ENCODE results near the gene UMODL1.

UMODL1 gene

DNA sequence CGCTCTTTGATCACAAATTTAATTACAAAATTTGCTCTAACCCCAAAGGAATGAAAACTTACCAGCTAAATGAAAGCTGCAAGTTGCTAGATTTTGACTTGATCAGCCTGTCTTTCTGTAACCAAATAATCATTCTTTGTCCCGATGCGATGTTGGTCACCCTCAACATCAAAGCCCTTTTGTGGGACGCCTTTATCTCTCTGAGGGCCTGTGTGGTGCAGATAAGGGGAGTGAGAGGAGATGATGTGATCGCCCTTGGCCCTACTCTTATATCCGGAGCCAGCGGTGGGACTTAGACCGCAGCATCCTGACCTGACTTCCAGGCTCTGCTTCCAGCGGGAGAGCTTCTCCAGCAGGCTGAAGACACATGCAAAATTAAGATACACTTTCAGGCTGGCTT lies 19.3 kb upstream of the UMODL1 start:
- H3K4me3 ChIP-seq (ENCODE audit: low read length): no peak overlapping the region
- TF ChIP-seq, protein P1, sequence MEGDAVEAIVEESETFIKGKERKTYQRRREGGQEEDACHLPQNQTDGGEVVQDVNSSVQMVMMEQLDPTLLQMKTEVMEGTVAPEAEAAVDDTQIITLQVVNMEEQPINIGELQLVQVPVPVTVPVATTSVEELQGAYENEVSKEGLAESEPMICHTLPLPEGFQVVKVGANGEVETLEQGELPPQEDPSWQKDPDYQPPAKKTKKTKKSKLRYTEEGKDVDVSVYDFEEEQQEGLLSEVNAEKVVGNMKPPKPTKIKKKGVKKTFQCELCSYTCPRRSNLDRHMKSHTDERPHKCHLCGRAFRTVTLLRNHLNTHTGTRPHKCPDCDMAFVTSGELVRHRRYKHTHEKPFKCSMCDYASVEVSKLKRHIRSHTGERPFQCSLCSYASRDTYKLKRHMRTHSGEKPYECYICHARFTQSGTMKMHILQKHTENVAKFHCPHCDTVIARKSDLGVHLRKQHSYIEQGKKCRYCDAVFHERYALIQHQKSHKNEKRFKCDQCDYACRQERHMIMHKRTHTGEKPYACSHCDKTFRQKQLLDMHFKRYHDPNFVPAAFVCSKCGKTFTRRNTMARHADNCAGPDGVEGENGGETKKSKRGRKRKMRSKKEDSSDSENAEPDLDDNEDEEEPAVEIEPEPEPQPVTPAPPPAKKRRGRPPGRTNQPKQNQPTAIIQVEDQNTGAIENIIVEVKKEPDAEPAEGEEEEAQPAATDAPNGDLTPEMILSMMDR (IDR thresholded peaks at IDR 0.05; ENCODE audit: insufficient read depth, low read depth, low read length, missing control alignments): no peak
- no peak for DNase-seq (ENCODE audit: low read depth)

DNA sequence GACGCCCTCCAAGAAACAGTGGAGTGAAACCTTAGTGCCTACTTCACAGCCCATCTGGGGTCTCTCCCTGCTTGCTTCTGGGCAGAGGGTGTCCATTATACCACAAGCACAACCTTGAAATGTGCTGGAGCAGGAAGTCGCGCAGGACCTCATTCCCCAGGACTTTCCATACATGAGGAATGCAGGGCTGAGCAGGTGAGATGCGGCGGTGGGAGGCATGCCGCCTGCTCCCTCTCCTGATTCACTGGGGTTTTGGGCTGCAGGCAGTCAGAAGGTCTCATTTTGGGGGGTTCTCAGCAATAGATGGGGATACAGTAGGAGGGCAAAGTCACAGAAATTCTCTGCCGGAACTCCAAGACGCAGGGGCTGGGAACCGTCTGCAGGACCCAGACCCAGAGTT lies 15.7 kb upstream of the UMODL1 start:
- TF ChIP-seq, protein P1 (IDR thresholded peaks at IDR 0.05; ENCODE audit: insufficient read depth, low read depth, low read length, missing control alignments): no peak
- DNase-seq (ENCODE audit: low read depth): no peak
- no peak overlapping the region for H3K4me3 ChIP-seq (ENCODE audit: low read length)

DNA sequence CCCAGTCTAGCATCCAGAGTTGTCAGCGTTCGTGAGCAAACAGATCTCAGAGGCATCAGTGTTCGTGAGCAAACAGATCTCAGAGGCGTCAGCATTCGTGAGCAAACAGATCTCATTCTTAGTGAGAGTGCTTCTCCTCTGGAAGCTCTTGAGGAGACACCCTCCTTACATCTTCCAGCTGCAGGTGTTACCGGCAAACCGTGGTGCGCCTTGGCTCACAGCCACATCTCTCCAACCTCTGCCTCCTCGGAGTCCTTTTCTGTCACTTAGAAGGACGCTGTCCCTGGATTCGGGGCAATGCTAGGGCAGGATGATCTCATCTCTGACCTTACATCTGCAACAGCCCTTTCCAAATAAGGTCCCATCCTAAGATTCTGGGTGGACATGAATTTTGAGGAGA lies 14.6 kb upstream of the UMODL1 start:
- DNase-seq (ENCODE audit: low read depth): peak; percentile 25
- H3K4me3 ChIP-seq (ENCODE audit: low read length): no peak overlapping the region
- TF ChIP-seq, protein P1 (IDR thresholded peaks at IDR 0.05; ENCODE audit: insufficient read depth, low read depth, low read length, missing control alignments): no peak

DNA sequence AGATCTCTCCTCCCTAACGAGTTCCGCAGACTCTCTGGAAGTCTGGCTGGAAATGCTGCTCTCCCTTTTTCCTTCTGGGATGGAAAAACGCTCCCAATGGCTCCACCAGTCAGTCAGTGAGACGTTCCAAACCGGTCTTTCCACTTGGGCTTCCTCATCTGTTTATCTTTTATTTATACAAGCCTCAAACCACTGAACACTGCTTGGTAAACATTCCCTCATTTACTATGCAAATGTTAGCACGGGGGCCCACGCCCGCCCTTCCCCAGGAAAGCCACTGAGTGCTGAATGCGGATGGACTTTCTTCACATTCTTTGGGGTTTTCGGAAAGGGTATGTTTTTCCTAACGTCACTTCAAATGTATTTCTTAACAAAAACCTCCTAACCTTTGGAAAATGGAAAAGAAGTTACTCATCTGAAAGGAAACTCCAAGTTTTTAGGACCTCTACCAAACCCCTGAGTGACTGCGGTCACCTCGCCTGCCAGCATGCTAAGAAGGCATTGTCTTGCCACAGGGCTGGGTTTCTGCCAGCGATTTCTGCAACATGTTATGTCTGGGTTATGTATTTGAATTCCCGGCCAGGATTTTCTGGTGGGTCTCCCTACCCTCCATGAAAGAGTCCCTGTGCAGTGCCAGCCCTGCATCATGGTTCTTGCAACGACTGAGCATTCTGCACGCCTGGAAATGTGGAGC lies 14.0 kb upstream of the UMODL1 start:
- H3K4me3 ChIP-seq (ENCODE audit: low read length): no peak overlapping the region
- DNase-seq (ENCODE audit: low read depth): peak; percentile 88
- TF ChIP-seq, protein P1 (IDR thresholded peaks at IDR 0.05; ENCODE audit: insufficient read depth, low read depth, low read length, missing control alignments): no peak

DNA sequence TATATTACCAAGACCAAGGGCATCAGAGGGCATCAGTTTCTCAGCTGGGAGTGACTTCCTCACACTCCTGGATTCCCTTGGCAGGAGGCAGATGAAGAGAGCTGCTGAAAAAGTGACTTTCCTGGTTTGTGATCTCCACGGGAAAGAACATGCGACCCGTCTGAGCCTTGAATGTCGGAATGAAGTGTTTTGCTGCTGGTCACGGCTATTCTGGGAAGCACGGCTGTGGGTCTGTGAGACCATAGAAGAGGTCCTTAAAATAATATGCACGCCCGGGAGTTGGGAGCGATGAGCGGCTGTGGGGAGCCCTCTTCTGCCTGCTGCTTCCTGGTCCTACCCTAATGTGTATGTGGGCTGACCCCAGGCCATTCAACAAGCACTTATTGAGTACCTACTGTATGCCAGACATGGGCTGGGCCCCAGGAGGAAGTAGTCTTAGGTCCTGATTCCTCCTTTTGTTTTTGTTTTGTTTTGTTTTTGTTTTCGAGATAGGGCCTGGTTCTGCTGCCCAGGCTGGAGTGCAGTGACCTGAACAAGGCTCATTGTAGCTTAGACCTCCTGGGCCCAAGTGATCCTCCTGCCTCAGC lies 13.2 kb upstream of the UMODL1 start:
- no peak for DNase-seq (ENCODE audit: low read depth)
- TF ChIP-seq, protein P1 (IDR thresholded peaks at IDR 0.05; ENCODE audit: insufficient read depth, low read depth, low read length, missing control alignments): no peak
- H3K4me3 ChIP-seq (ENCODE audit: low read length): no peak overlapping the region

DNA sequence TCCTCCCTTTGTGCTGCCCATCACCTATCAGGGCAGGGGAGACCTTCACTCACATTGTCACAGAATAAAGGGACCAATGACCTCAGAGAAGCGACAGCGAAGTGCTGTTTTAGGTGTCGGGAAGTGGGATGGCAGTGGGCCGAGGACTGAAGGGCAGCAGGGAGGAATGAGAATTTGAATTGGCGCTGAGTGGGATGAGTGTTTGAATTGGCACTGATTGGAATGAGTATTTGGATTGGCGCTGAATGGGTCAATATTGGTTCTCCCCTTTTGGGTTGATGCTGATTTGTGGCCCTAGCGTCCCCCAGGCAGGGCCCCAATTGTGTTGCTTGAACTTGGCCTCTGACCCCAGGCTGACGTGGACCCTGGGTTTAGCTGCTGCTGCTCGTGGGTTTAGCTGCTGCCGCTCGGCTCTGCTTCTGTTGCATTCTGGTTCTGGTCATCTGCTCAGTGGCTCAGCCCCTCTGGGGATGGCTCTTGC lies 12.4 kb upstream of the UMODL1 start:
- TF ChIP-seq, protein P1 (IDR thresholded peaks at IDR 0.05; ENCODE audit: insufficient read depth, low read depth, low read length, missing control alignments): no peak

DNA sequence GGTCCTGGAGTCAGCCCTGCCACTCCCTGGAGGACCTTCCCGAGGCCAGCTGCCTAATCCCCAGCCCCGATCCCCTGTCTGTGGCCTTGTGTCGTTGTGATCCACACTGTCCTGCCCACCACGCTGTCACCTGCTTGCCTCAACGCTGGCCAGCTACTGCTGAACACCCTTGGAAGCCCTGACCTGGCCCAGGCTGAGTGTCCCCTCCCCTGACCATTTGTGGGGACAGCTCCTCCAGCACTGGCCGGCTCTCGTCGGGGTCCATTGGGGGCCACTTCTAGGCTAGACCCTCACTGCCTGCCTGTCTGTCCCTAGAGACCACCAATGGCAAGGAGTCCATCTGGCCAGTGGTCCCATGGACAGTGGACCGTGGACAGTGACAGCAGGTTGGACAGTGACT lies 12.0 kb upstream of the UMODL1 start:
- TF ChIP-seq, protein P1 (IDR thresholded peaks at IDR 0.05; ENCODE audit: insufficient read depth, low read depth, low read length, missing control alignments): no peak
- H3K4me3 ChIP-seq (ENCODE audit: low read length): no peak overlapping the region
- no peak for DNase-seq (ENCODE audit: low read depth)

More for the DNA sequence above, 12.4 kb upstream of the UMODL1 start:
- H3K4me3 ChIP-seq (ENCODE audit: low read length): no peak overlapping the region
- DNase-seq (ENCODE audit: low read depth): no peak

Measured in epithelial cell of esophagus (primary cell).